Activated naive CD8-positive, alpha-beta T cell treated with anti-CD3 and anti-CD28 coated beads, Interleukin-2, amount 50 U/mL, for 16 hours (primary cell): Measurements from ENCODE around the gene ATP2C2.
A peak's percentile ranks its signal among the peaks of the same experiment; 100 is the strongest.

ENCODE experiments used
- DNase-seq: peaks from one replicate; pipeline ENCODE4 v3.0.0-alpha.2; 2020; ENCODE audit warnings: low read depth, low spot score

Gene ATP2C2

DNA sequence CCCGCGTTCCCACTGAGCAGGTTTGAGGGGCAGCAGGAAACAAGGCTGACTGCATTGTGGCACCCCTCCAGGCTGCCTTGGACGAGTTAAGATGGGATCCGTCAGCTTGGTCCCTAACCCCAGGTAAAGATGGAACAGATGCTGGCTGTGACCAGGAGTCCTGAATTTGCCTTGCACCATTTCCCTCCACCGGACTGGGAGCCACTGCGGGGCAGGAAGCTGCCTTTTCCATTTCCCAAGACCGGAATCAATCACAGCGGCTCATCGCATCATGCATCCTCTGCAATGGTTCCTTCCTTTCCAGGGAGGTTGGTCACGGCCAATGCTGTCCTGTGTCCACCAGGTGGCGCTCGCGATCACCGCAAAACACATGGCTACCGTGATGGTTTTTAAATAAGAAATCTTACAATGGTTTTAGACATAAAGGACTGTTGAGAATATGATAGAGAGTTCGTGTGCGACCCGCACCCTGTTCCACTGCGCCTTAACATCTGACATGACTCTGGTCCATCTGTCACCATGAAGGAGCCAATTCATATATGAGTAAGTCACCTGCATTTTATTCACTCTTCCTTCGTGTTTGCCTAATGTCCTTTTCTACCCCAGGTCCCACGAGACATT, 143.0 kb downstream of the ATP2C2 start:
- peak; percentile 62 for DNase-seq

DNA sequence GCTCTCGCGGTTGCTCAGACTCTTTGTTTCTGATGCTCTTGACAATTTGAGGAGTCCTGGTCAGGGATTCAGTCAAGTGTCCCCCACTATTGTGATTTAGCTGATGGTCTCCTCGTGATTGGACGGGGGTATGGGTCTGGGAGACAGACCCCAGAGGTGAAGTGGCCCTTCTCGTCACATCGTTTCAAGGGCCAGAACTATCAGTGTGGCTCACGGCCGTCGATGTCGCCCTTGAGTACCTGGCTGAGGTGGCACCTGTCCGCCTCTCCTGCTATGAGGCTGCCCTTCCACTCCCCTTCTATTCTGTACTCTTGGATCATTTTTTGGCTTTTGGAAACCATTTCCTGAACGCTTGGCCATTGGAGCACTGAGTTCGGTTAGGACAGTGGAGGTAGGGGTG, 143.5 kb downstream of the ATP2C2 start:
- no peak for DNase-seq

DNA sequence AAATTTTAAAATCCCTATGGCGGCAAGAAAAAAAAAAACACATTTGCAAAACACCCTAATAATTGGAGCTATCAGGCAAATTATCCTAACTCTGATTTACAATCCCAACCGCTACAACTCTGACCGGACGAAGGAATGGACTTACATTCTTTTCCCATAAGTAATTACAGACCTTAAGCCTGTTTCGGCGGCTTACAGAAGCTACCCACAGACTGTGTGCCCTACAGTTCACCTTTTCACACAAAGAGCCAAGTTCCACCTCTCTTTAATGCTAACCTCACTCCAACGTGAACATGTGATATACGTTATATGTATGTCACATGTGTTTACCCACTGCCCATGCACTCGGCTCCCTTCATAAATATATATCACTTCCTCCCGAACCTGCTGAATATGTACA, 144.8 kb downstream of the ATP2C2 start:
- DNase-seq, result no peak

DNA sequence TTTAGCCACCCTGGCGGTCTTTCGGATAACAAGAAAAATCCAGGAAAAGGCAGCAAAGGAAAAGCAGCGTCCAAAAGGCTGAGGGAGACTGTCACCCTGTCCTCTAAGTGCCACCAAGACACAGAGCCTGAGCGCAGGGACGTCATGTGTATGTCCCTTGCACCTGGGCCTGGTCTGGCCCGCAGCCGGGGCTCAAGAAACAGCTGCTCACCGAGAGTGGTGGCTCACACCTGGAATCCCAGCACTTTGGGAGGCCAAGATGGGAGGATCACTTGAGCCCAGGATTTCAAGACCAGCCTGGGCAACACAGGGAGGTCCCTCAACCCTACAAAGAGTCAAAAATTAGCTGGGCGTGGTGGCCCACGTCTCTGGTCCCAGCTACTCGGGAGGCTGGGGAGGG, 145.3 kb downstream of the ATP2C2 start:
- DNase-seq, result no peak
